MCF 10A (cell line): ENCODE data around the gene RERE. TPM values are rescaled to one million over a fixed set of nuclear protein-coding genes. Genes with fewer than 3 reads are reported as not detected.
A peak's percentile ranks its signal among the peaks of the same experiment; 100 is the strongest.

ENCODE experiments used
- BruUV-seq: library from RNA; stranded (reverse); fragments of 400-500 nt; replicated peaks from 2 replicates; lab custom pipeline; 2021; lab: Mats Ljungman, UMichigan
- CTCF ChIA-PET: fragments of 300-600 bp; sonication (Branson Sonifier 250); formaldehyde crosslinking; extraction: SDS; loops from one replicate; lab custom pipeline; 2021; ENCODE audit warnings: antibody characterized with exemption, inconsistent platforms; lab: Yijun Ruan, JAX
- POLR2A ChIA-PET: fragments of 300-600, 350-650 bp; sonication (Branson Sonifier 250); formaldehyde crosslinking; extraction: SDS; loops from one replicate; lab custom pipeline; 2020; ENCODE audit warnings: antibody characterized with exemption, inconsistent platforms; lab: Yijun Ruan, JAX
- DNase-seq: peaks from one replicate; pipeline ENCODE4 v3.0.0-alpha.2; 2018; ENCODE audit not compliant: unreplicated experiment
- H3K27ac Mint-ChIP-seq: one replicate; pipeline ENCODE4 v1.8.0; 2022; ENCODE audit warnings: mild to moderate bottlenecking, low read depth, mixed read lengths; ENCODE audit not compliant: unreplicated experiment
- H3K27me3 Mint-ChIP-seq: one replicate; pipeline ENCODE4 v1.8.0; 2022; ENCODE audit warnings: mixed read lengths; ENCODE audit not compliant: insufficient read depth, unreplicated experiment
- H3K36me3 Mint-ChIP-seq: one replicate; pipeline ENCODE4 v1.8.0; 2022; ENCODE audit warnings: mild to moderate bottlenecking, moderate library complexity, mixed read lengths; ENCODE audit not compliant: insufficient read depth, unreplicated experiment
- H3K4me1 Mint-ChIP-seq: one replicate; pipeline ENCODE4 v1.8.0; 2022; ENCODE audit warnings: mixed read lengths; ENCODE audit not compliant: insufficient read depth, unreplicated experiment
- H3K4me3 Mint-ChIP-seq: one replicate; pipeline ENCODE4 v1.8.0; 2022; ENCODE audit warnings: mild to moderate bottlenecking, moderate library complexity, mixed read lengths; ENCODE audit not compliant: unreplicated experiment
- H3K9me3 Mint-ChIP-seq: one replicate; pipeline ENCODE4 v1.8.0; 2022; ENCODE audit warnings: mixed read lengths; ENCODE audit not compliant: unreplicated experiment
- intact Hi-C: fragments of 100-400 bp; cut with micrococcal nuclease; formaldehyde crosslinking; loops from 2 replicates; pipeline ENCODE4 v1.14.1; 2022
- total RNA-seq: library from RNA; stranded (reverse); gene quantifications from 2 replicates; pipeline ENCODE4 v1.2.3, GENCODE V29; 2022
- TF ChIP-seq, protein P1 (sequence below): fragments of 200-600 bp; IDR thresholded peaks from one replicate; pipeline ENCODE4 v1.8.0; 2022; ENCODE audit warnings: antibody characterized with exemption, mild to moderate bottlenecking; ENCODE audit not compliant: unreplicated experiment

The RERE gene
- total RNA-seq, 1 experiment from 2014 or later: 48.4 TPM

DNA sequence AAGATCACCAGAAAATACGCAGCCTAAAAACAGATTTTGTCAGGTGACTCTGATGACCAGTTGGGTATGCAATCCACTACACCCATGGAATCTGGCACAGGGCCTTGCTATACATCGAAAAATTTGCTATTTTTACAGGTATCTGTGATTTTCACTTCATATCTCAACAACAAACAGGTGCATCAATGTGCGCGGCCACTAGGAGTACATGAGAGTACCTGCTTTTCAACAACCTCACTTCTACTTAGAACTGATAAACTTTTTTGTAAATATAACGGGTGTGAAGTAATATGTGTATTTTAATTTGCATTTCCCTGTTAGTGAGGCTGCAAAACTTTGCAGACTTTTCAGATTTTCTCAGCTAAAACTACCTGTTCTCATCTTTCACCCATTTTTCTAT is 418.8 kb downstream of the RERE start:
- Mint-ChIP-seq H3K4me1 (peaks cover 39% of the 10 kb centered on the region), H3K9me3 (no peaks in the 10 kb centered on the region), H3K27ac (peak overlapping the region; percentile 12), H3K27me3 (no peaks in the 10 kb centered on the region), H3K4me3 (no peak overlapping the region), H3K36me3 (peaks cover 39% of the 10 kb centered on the region)
- TF ChIP-seq, protein P1, sequence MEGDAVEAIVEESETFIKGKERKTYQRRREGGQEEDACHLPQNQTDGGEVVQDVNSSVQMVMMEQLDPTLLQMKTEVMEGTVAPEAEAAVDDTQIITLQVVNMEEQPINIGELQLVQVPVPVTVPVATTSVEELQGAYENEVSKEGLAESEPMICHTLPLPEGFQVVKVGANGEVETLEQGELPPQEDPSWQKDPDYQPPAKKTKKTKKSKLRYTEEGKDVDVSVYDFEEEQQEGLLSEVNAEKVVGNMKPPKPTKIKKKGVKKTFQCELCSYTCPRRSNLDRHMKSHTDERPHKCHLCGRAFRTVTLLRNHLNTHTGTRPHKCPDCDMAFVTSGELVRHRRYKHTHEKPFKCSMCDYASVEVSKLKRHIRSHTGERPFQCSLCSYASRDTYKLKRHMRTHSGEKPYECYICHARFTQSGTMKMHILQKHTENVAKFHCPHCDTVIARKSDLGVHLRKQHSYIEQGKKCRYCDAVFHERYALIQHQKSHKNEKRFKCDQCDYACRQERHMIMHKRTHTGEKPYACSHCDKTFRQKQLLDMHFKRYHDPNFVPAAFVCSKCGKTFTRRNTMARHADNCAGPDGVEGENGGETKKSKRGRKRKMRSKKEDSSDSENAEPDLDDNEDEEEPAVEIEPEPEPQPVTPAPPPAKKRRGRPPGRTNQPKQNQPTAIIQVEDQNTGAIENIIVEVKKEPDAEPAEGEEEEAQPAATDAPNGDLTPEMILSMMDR: no peak
- no TSS peak for BruUV-seq
- ChIA-PET POLR2A (interaction anchor here (0.6 kb wide), 1 partner anchor 306 kb away, joined by 3 read pairs; no protein-coding TSS in a partner anchor), CTCF (interaction anchor here (1.0 kb wide), 1 partner anchor 416 kb away, joined by 3 read pairs; no protein-coding TSS in a partner anchor)
- no peak for DNase-seq
- intact Hi-C loops: no loop called here

- POLR2A ChIA-PET: interaction anchor here (0.7 to 1.1 kb wide), 2 partner anchors 19 to 128 kb away, joined by 3 to 6 read pairs; no protein-coding TSS in a partner anchor
- BruUV-seq: no TSS peak
- CTCF ChIA-PET: interaction anchor here (0.6 to 1.7 kb wide), 5 partner anchors 10 to 416 kb away, joined by 3 to 6 read pairs (median 3); no protein-coding TSS in a partner anchor
- H3K27me3 Mint-ChIP-seq: no peaks in the 10 kb centered on the region
- H3K27ac Mint-ChIP-seq: peak overlapping the region; percentile 82
- DNase-seq: no peak
- H3K36me3 Mint-ChIP-seq: peaks cover 42% of the 10 kb centered on the region
- peaks cover 39% of the 10 kb centered on the region for H3K4me1 Mint-ChIP-seq
- no peak overlapping the region for H3K4me3 Mint-ChIP-seq
- TF ChIP-seq, protein P1: no peak
- intact Hi-C loops: no loop called here
- no peaks in the 10 kb centered on the region for H3K9me3 Mint-ChIP-seq
Observed at GRCh38 chr1:8398086-8398485, 419.4 kb downstream of the RERE start.

DNA sequence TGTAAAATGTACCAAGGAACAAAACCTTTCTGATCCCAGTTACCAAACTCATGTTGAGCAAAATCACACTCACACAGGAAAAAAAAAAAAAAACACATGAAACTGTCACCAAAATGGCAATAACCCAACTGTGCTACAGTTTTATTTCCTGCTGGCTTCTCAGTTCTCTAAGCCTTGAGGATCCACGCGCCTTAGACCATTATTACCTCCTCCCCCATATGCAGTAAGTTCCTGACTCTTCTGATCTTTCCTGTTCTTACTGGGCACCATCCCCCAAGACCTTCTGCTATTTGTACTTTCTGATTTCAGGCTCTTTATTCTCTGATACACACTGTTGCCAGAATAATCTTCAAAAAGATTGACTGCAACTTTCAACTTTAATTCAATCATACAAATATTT is 419.9 kb downstream of the RERE start:
- DNase-seq: no peak
- ChIA-PET POLR2A (interaction anchor here (0.6 to 1.1 kb wide), 6 partner anchors 12 to 301 kb away, joined by 3 to 6 read pairs (median 3); no protein-coding TSS in a partner anchor), CTCF (interaction anchor here (0.6 to 1.7 kb wide), 6 partner anchors 10 to 415 kb away, joined by 3 to 6 read pairs (median 3); no protein-coding TSS in a partner anchor)
- peaks cover 39% of the 10 kb centered on the region for H3K4me1 Mint-ChIP-seq
- H3K4me3 Mint-ChIP-seq: peak overlapping the region; percentile 41
- no peaks in the 10 kb centered on the region for H3K9me3 Mint-ChIP-seq
- peaks cover 47% of the 10 kb centered on the region for H3K36me3 Mint-ChIP-seq
- TF ChIP-seq, protein P1: no peak
- peak overlapping the region; percentile 82 for H3K27ac Mint-ChIP-seq
- BruUV-seq: no TSS peak
- H3K27me3 Mint-ChIP-seq: no peaks in the 10 kb centered on the region
- intact Hi-C loops: no loop called here

DNA sequence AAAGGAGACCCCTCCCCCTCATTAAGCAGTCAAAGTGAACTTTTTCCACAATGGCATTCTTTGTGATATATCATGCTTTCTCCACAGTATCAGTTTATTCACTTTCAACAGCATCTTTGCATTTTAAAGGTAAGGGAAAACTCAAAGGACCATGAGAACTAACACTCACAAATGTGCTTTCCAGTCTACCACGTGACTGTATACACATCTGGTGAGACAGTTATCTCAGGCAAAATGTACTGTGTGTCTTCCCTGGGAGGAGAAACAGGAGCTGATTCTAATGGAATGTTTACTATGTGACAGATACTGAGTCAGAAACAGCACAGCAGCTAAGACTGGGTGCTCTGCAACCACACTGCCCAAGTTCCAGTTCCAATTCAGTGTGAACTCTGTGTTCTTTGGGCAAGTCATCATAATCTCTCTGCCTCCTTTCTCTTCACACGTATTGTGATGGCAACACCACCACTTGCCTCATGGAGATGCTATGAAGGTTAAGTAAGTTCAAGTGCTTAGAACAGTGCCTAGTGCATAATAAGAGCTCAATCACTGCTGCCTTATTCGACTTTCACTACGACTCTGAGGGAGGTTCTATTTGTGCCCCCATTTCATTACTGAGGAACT is 420.5 kb downstream of the RERE start:
- peak overlapping the region; percentile 41 for H3K4me3 Mint-ChIP-seq
- no peaks in the 10 kb centered on the region for H3K27me3 Mint-ChIP-seq
- TF ChIP-seq, protein P1: no peak
- DNase-seq: peak; percentile 86
- H3K36me3 Mint-ChIP-seq: peaks cover 46% of the 10 kb centered on the region
- CTCF ChIA-PET: interaction anchor here (1.0 to 1.7 kb wide), 3 partner anchors 12 to 174 kb away, joined by 3 to 6 read pairs (median 3); no protein-coding TSS in a partner anchor
- no TSS peak for BruUV-seq
- peak overlapping the region; percentile 82 for H3K27ac Mint-ChIP-seq
- peaks cover 39% of the 10 kb centered on the region for H3K4me1 Mint-ChIP-seq
- no peaks in the 10 kb centered on the region for H3K9me3 Mint-ChIP-seq
- intact Hi-C loops: no loop called here
- POLR2A ChIA-PET: interaction anchor here (0.6 to 1.1 kb wide), 6 partner anchors 12 to 563 kb away, joined by 3 to 6 read pairs (median 3); no protein-coding TSS in a partner anchor
